Lung (tissue), 16 donors: ENCODE measurements around the gene NUDT16L1. TPM values are rescaled to one million over a fixed set of nuclear protein-coding genes. Genes with fewer than 3 reads are reported as not detected.

ENCODE experiments used
- ATAC-seq: fragments of 200-7000 bp; cut with Tn5 transposase; one replicate; pipeline ENCODE4 v1.9.1; 2020; ENCODE audit warnings: moderate number of reproducible peaks; ENCODE audit not compliant: insufficient read depth, low FRiP score
- DNase-seq, 3 donors: peaks; one replicate each; pipeline ENCODE4 v3.0.0-alpha.2; 2013 to 2017
- H3K27ac ChIP-seq, 2 donors: one replicate each; pipeline ENCODE4 v1.5.1; 2013; ENCODE audit warnings: mild to moderate bottlenecking in 2 of 2, moderate library complexity in 2 of 2, control low read depth in 1 of 2, inconsistent platforms in 1 of 2, low read depth in 1 of 2, low read length in 1 of 2
- H3K27me3 ChIP-seq, 3 donors: one replicate each; pipeline ENCODE4 v1.5.1; 2013; ENCODE audit warnings: low read length in 2 of 3; ENCODE audit not compliant: control insufficient read depth in 3 of 3, insufficient read depth in 3 of 3
- H3K36me3 ChIP-seq, 4 donors: one replicate each; pipeline ENCODE4 v1.5.1; 2013; ENCODE audit warnings: low read length in 4 of 4, mild to moderate bottlenecking in 1 of 4, moderate library complexity in 1 of 4; ENCODE audit not compliant: control insufficient read depth in 4 of 4, insufficient read depth in 4 of 4
- H3K4me1 ChIP-seq, 5 donors: one replicate each; pipeline ENCODE4 v1.5.1; 2013; ENCODE audit warnings: low read length in 5 of 5, mild to moderate bottlenecking in 2 of 5, moderate library complexity in 1 of 5; ENCODE audit not compliant: control insufficient read depth in 5 of 5, insufficient read depth in 5 of 5
- H3K4me3 ChIP-seq: one replicate; pipeline ENCODE4 v1.5.1; 2013; ENCODE audit warnings: mild to moderate bottlenecking, control low read depth, moderate library complexity
- H3K9ac ChIP-seq, 2 donors: one replicate each; pipeline ENCODE4 v1.5.1; 2013; ENCODE audit warnings: low read length in 2 of 2, control low read depth in 1 of 2; ENCODE audit not compliant: insufficient read depth in 1 of 2
- H3K9me3 ChIP-seq, 4 donors: one replicate each; pipeline ENCODE4 v1.5.1; 2013; ENCODE audit warnings: low read length in 3 of 4, mild to moderate bottlenecking in 1 of 4, moderate library complexity in 1 of 4; ENCODE audit not compliant: control insufficient read depth in 4 of 4, insufficient read depth in 3 of 4
- CTCF ChIP-seq: IDR thresholded peaks from 2 replicates; pipeline ENCODE4 v1.5.1; 2012; ENCODE audit warnings: mild to moderate bottlenecking; ENCODE audit errors: control extremely low read depth, extremely low read depth
- WGBS, 2 donors: extraction: QIAGEN DNeasy Blood & Tissue Kit; methylation state at CpG; one replicate each; pipeline ENCODE4 v1.1.7; 2013; 5-methylcytosine and 5-hydroxymethylcytosine counted together
- long read RNA-seq, 5 donors: transcript quantifications; one replicate each; lab custom pipeline, GENCODE V29; 2026
- polyA plus RNA-seq, 2 donors: library from polyadenylated mRNA; stranded (reverse); fragments of 200-250 nt; gene quantifications; one replicate each; pipeline ENCODE4 v1.2.1, GENCODE V29; 2013
- total RNA-seq, 2 donors: library from RNA; depleted of rRNA in 1 of 2; stranded (reverse); fragments of >200 nt in 1 of 2; gene quantifications; one replicate each; pipeline ENCODE4 v1.2.1, GENCODE V29; 2014 to 2021
- donor health status: control.
- donor health status: control.
- donor health status: Bipolar disorder and iron deficiency.
- donor health status: healthy.
- donor health status: DM: yes; HTN: yes; CAD: no.

Gene NUDT16L1
- total RNA-seq (10 to 100 TPM; 34.7 to 41.3 TPM), polyA plus RNA-seq (10 to 100 TPM; 27.8 to 29.8 TPM)
- long read RNA-seq, donor 1, transcript NUDT16L1-204 (3 exons, 1,406 nt), result minor isoform, 6 of 38 reads
- long read RNA-seq, donor 1, transcript NUDT16L1-202 (2 exons, 2,040 nt), result minor isoform, 5 of 38 reads
- long read RNA-seq, donor 1, transcript NUDT16L1-201 (3 exons, 1,349 nt), result major isoform, 27 of 38 reads
- long read RNA-seq, donor 1, partial matches to known transcripts, result 0 of 38 reads
- long read RNA-seq, donor 1, other reads (novel, unspliced or antisense), result 0 of 38 reads
- long read RNA-seq, donor 2, transcript NUDT16L1-201 (3 exons, 1,349 nt), result major isoform, 11 of 15 reads
- long read RNA-seq, donor 2, partial matches to known transcripts, result 0 of 15 reads
- long read RNA-seq, donor 2, other reads (novel, unspliced or antisense), result 0 of 15 reads
- long read RNA-seq, donor 3, transcript NUDT16L1-201 (3 exons, 1,349 nt), result major isoform, 11 of 17 reads
- long read RNA-seq, donor 3, transcript NUDT16L1-204 (3 exons, 1,406 nt), result minor isoform, 5 of 17 reads
- long read RNA-seq, donor 3, partial matches to known transcripts, result 0 of 17 reads
- long read RNA-seq, donor 3, other reads (novel, unspliced or antisense), result 0 of 17 reads
- long read RNA-seq, donor 4, transcript NUDT16L1-201 (3 exons, 1,349 nt), result major isoform, 12 of 23 reads
- long read RNA-seq, donor 4, partial matches to known transcripts, result 5 of 23 reads
- long read RNA-seq, donor 4, other reads (novel, unspliced or antisense), result 0 of 23 reads
- long read RNA-seq, donor 5, transcript NUDT16L1-201 (3 exons, 1,349 nt), result major isoform, 21 of 26 reads
- long read RNA-seq, donor 5, partial matches to known transcripts, result 0 of 26 reads
- long read RNA-seq, donor 5, other reads (novel, unspliced or antisense), result 0 of 26 reads

GRCh38 chr16:4693296-4693955, at the start of gene NUDT16L1:
Gene NUDT16L1, plus strand, starts transcription at chr16:4693562. Its CDS starts 165 bp downstream, at chr16:4693727.
- Histone ChIP-seq H3K9me3 (no peaks in the 10 kb centered on the region), H3K4me1 (peaks cover 0 to 25% (median 8%) of the 10 kb centered on the region in 5 donors), H3K4me3 (peak within 1 kb of the TSS; percentile 99), H3K36me3 (peaks cover 1 to 50% (median 17%) of the 10 kb centered on the region in 4 donors), H3K9ac (peak within 1 kb of the TSS; percentile 11 to 49), H3K27me3 (no peaks in the 10 kb centered on the region), H3K27ac (peak within 1 kb of the TSS; percentile 93)
- ATAC-seq, result peak; percentile 96
- peak; percentile 19 for TF ChIP-seq CTCF
- DNase-seq, result peak; percentile 97 to 98 (median 97)
- 0% methylated on average over 57 to 91 of the region's 91 CpGs for WGBS, 2 donors

- no peak for DNase-seq
- WGBS, 2 donors, result 93 to 94% methylated on average over 22 of the region's 22 CpGs
- Histone ChIP-seq H3K27me3 (no peaks in the 10 kb centered on the region), H3K9ac (no peak overlapping the region), H3K27ac (no peak overlapping the region), H3K36me3 (peaks cover 6 to 19% (median 18%) of the 10 kb centered on the region in 4 donors), H3K4me3 (no peak overlapping the region), H3K4me1 (peaks cover 0 to 7% (median 0%) of the 10 kb centered on the region in 5 donors), H3K9me3 (no peaks in the 10 kb centered on the region)
- no peak for TF ChIP-seq CTCF
- ATAC-seq, result no peak
Observed at GRCh38 chr16:4646773-4647643, 46.4 kb upstream of the NUDT16L1 start.

GRCh38 chr16:4647644-4647980, 45.8 kb upstream of the NUDT16L1 start:
- H3K4me3 ChIP-seq, result no peak overlapping the region
- H3K9ac ChIP-seq, result no peak overlapping the region
- no peak for DNase-seq
- no peak for ATAC-seq
- 96 to 98% methylated on average over 8 of the region's 8 CpGs for WGBS, 2 donors
- H3K4me1 ChIP-seq, result peaks cover 0 to 9% (median 2%) of the 10 kb centered on the region in 5 donors
- TF ChIP-seq CTCF, result no peak
- no peak overlapping the region for H3K27ac ChIP-seq
- H3K36me3 ChIP-seq, result peaks cover 6 to 24% (median 20%) of the 10 kb centered on the region in 4 donors
- no peaks in the 10 kb centered on the region for H3K27me3 ChIP-seq
- H3K9me3 ChIP-seq, result no peaks in the 10 kb centered on the region
